Keratinocyte (primary cell): ENCODE data around the gene COL11A1.

ENCODE experiments used
- EZH2 ChIP-seq: IDR thresholded peaks from one replicate; pipeline ENCODE4 v1.6.1; 2012; ENCODE audit warnings: inconsistent platforms, mild to moderate bottlenecking, low read length, moderate library complexity
- TF ChIP-seq, protein P1 (sequence below), 3 experiments: IDR thresholded peaks in 1 of 3; conservative IDR thresholded peaks in 1 of 3; optimal IDR thresholded peaks in 1 of 3; 2 replicates in 2 of 3; 3 replicates in 1 of 3; pipeline versions ENCODE3 to v1.5.1; 2011; ENCODE audit warnings: low read length in 3 of 3, mild to moderate bottlenecking in 3 of 3, moderate library complexity in 2 of 3, control low read depth in 1 of 3, inconsistent platforms in 1 of 3; ENCODE audit not compliant: insufficient read depth in 2 of 3; ENCODE audit errors: extremely low read depth in 1 of 3

GRCh38 chr1:103156966-103157365 lies 48.6 kb upstream of the COL11A1 start:
- TF ChIP-seq, protein P1, sequence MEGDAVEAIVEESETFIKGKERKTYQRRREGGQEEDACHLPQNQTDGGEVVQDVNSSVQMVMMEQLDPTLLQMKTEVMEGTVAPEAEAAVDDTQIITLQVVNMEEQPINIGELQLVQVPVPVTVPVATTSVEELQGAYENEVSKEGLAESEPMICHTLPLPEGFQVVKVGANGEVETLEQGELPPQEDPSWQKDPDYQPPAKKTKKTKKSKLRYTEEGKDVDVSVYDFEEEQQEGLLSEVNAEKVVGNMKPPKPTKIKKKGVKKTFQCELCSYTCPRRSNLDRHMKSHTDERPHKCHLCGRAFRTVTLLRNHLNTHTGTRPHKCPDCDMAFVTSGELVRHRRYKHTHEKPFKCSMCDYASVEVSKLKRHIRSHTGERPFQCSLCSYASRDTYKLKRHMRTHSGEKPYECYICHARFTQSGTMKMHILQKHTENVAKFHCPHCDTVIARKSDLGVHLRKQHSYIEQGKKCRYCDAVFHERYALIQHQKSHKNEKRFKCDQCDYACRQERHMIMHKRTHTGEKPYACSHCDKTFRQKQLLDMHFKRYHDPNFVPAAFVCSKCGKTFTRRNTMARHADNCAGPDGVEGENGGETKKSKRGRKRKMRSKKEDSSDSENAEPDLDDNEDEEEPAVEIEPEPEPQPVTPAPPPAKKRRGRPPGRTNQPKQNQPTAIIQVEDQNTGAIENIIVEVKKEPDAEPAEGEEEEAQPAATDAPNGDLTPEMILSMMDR (optimal IDR thresholded peaks at IDR 0.05 in 1 of 3, IDR thresholded peaks at IDR 0.05 in 1 of 3, conservative IDR thresholded peaks at IDR 0.05 in 1 of 3; ENCODE audit: extremely low read depth in 1 of 3, insufficient read depth in 2 of 3, low read length in 3 of 3) = no peak
- TF ChIP-seq EZH2 = no peak
